Aorta (tissue), 5 donors: ENCODE data around the gene SPTBN4. TPM values are rescaled to one million over a fixed set of nuclear protein-coding genes. Genes with fewer than 3 reads are reported as not detected.
"Not testable (repeated sequence)": the region's sequence is repeated elsewhere in the genome, so short reads cannot be mapped to it uniquely, and the experiment has no call there.

Experiments
- ATAC-seq: fragments of 200-7000 bp; cut with Tn5 transposase; one replicate; pipeline ENCODE4 v1.9.1; 2022; ENCODE audit warnings: moderate library complexity; ENCODE audit not compliant: low FRiP score
- DNase-seq, 2 donors: peaks; one replicate each; pipeline ENCODE4 v3.0.0-alpha.2; 2020
- H3K27ac ChIP-seq, 2 donors: one replicate each; pipeline ENCODE4 v1.5.1; 2013; ENCODE audit warnings: low read length in 2 of 2, mild to moderate bottlenecking in 2 of 2, moderate library complexity in 2 of 2, control low read depth in 1 of 2, inconsistent platforms in 1 of 2, low read depth in 1 of 2
- H3K27me3 ChIP-seq, 2 donors: one replicate each; pipeline ENCODE4 v1.6.1; 2013; ENCODE audit warnings: control low read depth in 1 of 2, low read length in 1 of 2, mild to moderate bottlenecking in 1 of 2, moderate library complexity in 1 of 2; ENCODE audit not compliant: insufficient read depth in 2 of 2, control insufficient read depth in 1 of 2
- H3K36me3 ChIP-seq, 2 donors: one replicate each; pipeline ENCODE4 v1.6.1; 2013; ENCODE audit warnings: control low read depth in 1 of 2, low read length in 1 of 2, mild to moderate bottlenecking in 1 of 2; ENCODE audit not compliant: insufficient read depth in 2 of 2, control insufficient read depth in 1 of 2
- H3K4me1 ChIP-seq, 2 donors: one replicate each; pipeline ENCODE4 v1.6.1; 2013; ENCODE audit warnings: low read length in 2 of 2, control low read depth in 1 of 2, mild to moderate bottlenecking in 1 of 2, moderate library complexity in 1 of 2; ENCODE audit not compliant: insufficient read depth in 2 of 2, control insufficient read depth in 1 of 2
- H3K4me3 ChIP-seq, 2 donors: one replicate each; pipeline ENCODE4 v1.5.1; 2013; ENCODE audit warnings: low read length in 2 of 2, control low read depth in 1 of 2, mild to moderate bottlenecking in 1 of 2
- H3K9me3 ChIP-seq: one replicate; pipeline ENCODE4 v1.6.1; 2013; ENCODE audit warnings: mild to moderate bottlenecking, low read length; ENCODE audit not compliant: control insufficient read depth
- WGBS, 2 donors: extraction: QIAGEN DNeasy Blood & Tissue Kit; methylation state at CpG; one replicate each; pipeline ENCODE4 v1.1.7; 2013; 5-methylcytosine and 5-hydroxymethylcytosine counted together
- intact Hi-C, 2 donors: fragments of 100-400 bp; cut with DNase I; formaldehyde crosslinking; loops; one replicate each; pipeline versions ENCODE4 v1.14.2 to v1.15.0; 2022
- polyA plus RNA-seq, 2 donors: library from polyadenylated mRNA; stranded (reverse); fragments of 200-250 nt; gene quantifications; one replicate each; pipeline ENCODE4 v1.2.3, GENCODE V29; 2013
- total RNA-seq, 2 donors: library from RNA; stranded (reverse); fragmentation: NEBNext Ultra II Directional; extraction: Animal tissue kit (Norgen Biotek cat#: 25700); gene quantifications; one replicate each; pipeline ENCODE4 v1.2.1, GENCODE V29; 2021
- donor health status: healthy with polysubstance abuse.
- donor health status: Bipolar disorder and iron deficiency.
- donor health status: DM: no; HTN: no; CAD: no.
- donor health status: DM: no; HTN: no; CAD: no.
- donor health status: DM: yes; HTN: yes; CAD: no.

Gene SPTBN4
- total and polyA plus RNA-seq, 4 donors = 0.25 to 4.1 (median 2.5) TPM

DNA sequence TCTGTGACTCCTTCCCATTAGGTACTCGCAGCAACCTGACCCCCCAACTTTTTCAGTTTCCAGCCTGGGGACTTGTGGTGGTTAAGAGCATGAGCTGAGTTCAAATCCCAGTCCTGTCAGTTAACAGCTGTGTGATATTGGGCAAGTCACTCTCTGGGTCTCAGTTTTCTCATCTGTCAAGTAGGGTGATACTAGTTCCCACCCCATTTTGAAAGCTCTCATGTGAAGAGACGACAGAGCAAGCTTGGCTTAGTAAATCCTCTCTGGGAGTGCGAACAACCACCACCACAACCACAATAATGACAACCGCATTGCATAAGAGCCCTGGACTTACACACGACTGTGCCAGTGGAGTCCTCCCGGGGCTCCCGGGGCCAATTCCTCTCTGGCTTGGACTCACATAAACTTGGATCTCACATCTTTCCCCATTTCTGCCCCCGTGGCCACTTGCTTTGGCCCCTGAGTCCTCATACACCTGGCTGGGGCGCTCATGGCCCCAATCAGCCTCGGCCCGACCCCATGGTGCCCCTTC lies 1.7 kb upstream of the SPTBN4 start:
- Histone ChIP-seq H3K36me3 (no peaks in the 10 kb centered on the region), H3K4me1 (peaks cover 0 to 3% of the 10 kb centered on the region in 2 donors), H3K4me3 (peak overlapping the region; percentile 46 to 57), H3K9me3 (no peaks in the 10 kb centered on the region), H3K27ac (peak overlapping the region; percentile 52 to 56), H3K27me3 (no peaks in the 10 kb centered on the region)
- intact Hi-C loops = loop anchor here (2.0 to 10.0 kb wide), 4 partner anchors 20 to 170 kb away; partner anchors contain the start of genes LTBP4 (in 1 of the 2) and SERTAD3 (in 1 of the 2)
- DNase-seq (no peak), ATAC-seq (peak; percentile 51)
- 11 to 12% methylated on average over 11 of the region's 11 CpGs for WGBS, 2 donors

DNA sequence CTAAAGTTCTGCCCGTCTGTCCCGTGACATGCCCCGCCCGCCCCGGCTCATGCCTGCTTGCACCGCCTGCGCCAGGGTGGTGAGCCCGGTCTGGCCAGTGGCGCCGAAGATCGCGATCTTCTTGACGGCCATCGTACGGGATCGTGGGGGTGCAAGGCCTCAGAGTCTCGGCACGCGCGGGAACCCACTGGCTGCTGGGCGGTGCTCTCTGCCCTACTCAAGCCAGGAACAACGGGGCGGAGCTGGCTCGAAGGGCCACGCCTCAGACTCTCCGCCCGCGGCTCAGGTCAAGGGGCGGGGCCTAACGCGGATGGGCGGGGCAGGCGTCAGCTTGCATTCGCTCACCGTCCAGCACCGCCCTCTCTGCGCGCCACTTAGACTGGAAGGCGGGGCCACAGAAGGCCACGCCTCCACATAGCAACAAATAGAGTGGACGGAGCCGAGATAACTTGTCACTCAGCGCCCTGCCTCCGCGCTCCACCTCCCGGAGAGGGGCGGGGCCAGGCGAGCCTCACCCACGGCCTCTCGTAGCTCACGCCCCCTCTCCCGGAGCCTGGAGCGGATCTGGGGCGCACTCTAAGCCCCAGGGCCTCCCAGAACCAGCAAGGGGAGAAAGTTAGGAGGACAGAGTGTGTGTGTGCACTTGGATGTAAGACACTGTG lies 1.1 kb upstream of the SPTBN4 start, which contains the start of gene BLVRB:
TSS of gene BLVRB (minus strand) at position 189 of the 662 bp plus-strand sequence. CDS start at position 132, 57 bp downstream.
- ATAC-seq = peak; percentile 98
- Histone ChIP-seq H3K27me3 (no peaks in the 10 kb centered on the region), H3K4me3 (peak within 1 kb of the TSS; percentile 46 to 57), H3K9me3 (no peaks in the 10 kb centered on the region), H3K27ac (peak within 1 kb of the TSS; percentile 52 to 56), H3K36me3 (no peaks in the 10 kb centered on the region), H3K4me1 (peaks cover 0 to 3% of the 10 kb centered on the region in 2 donors)
- DNase-seq = peak; percentile 100
- WGBS, 2 donors = 0 to 1% methylated on average over 50 to 54 of the region's 54 CpGs
- intact Hi-C loops = loop anchor here (2.0 to 10.0 kb wide), 4 partner anchors 21 to 169 kb away; partner anchors contain the start of genes LTBP4 (in 1 of the 2) and SERTAD3 (in 1 of the 2)

DNA sequence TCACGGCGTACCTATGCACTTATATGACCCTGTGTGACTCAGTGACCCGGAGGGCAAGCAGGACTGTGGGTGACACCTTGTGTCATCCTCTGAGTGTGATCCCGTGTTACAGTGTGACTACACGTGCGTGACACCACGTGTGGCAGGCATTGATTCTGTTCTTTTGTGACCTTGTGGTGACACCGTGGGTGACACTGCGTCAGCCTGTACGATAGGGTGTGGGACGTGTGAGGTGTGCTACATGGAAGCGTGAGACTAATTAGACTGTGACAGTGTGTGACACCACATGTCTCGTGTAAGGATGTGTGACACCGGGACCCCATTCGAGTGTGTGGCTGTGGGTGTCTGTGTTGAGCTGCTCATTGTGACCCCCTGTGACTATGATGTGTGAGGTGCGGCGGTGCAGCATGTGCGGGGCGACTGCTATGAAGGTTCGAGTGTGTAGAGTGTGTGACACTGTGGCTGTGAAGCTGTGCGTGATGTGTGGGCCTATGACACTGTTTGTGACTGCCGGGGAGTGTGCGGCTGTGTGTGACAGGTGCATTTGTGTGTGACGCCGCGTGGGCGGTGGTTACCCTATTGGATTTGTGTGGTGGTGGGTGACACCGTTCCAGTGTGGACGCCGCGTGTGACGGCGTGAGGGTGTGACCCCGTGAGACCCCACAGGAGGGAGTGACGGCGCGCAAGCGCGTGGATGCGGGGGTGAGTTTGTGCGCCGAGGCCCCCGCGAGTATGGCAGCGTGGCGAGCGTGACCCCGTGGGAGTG lies 399 bp upstream of the SPTBN4 start:
- Histone ChIP-seq H3K4me3 (peak overlapping the region; percentile 42 to 55), H3K36me3 (no peaks in the 10 kb centered on the region), H3K9me3 (no peaks in the 10 kb centered on the region), H3K27me3 (no peaks in the 10 kb centered on the region), H3K4me1 (peaks cover 0 to 3% of the 10 kb centered on the region in 2 donors), H3K27ac (peak overlapping the region in 1 of 2 donors; percentile 42)
- 13% methylated on average over 28 to 48 of the region's 48 CpGs for WGBS, 2 donors
- ATAC-seq (no peak), DNase-seq (peak; percentile 70 to 84)
- intact Hi-C loops = loop anchor here (10.0 kb wide), 3 partner anchors 128 to 168 kb away; partner anchors contain the start of gene LTBP4 (in 1 of the 2)

DNA sequence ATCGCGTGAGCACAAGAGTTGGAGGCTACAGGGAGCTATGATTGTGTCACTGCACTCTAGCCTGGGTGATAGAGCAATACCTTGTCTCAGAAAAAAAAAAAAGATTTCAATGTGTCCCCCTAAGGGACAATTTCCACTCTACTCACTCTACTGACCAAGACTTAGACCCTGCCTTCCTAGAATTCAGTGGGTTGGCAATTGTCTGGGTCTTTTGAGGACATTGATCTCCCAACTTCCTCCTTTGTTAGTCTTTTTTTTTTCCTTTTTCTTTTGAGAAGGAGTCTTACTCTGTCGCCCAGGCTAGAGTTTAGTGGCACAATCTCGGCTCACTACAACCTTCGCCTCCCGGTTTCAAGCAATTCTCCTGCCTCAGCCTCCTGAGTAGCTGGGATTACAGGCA lies 2.2 kb downstream of the SPTBN4 start:
- no peak for ATAC-seq
- H3K27ac ChIP-seq = no peak overlapping the region
- intact Hi-C loops = loop anchor here (10.0 kb wide), 3 partner anchors 126 to 166 kb away; partner anchors contain the start of gene LTBP4 (in 1 of the 2)
- no peaks in the 10 kb centered on the region for H3K9me3 ChIP-seq
- H3K4me1 ChIP-seq = peaks cover 0 to 3% of the 10 kb centered on the region in 2 donors
- no peak overlapping the region for H3K4me3 ChIP-seq
- 95 to 96% methylated on average over 6 of the region's 6 CpGs for WGBS, 2 donors
- H3K36me3 ChIP-seq = no peaks in the 10 kb centered on the region
- DNase-seq = no peak
- no peaks in the 10 kb centered on the region for H3K27me3 ChIP-seq

DNA sequence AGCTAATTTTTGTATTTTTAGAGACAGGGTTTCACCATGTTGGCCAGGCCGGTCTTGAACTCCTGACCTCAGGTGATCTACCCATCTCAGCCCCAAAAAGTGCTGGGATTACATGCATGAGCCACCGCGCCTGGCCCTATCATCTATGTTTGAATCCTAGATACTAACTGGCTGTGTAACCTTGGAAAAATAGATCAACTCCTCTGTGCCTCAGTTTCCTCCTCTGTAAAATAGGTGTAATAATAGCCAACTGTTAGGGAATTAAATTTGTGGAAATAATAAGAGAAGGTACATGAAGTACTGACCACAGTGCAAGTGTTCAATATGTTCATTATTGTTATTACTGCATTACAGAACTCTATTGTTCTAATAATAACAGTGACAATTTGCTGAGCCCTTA lies 4.3 kb downstream of the SPTBN4 start:
- no peak overlapping the region for H3K27ac ChIP-seq
- no peaks in the 10 kb centered on the region for H3K36me3 ChIP-seq
- no peaks in the 10 kb centered on the region for H3K4me1 ChIP-seq
- WGBS, 2 donors = 94 to 98% methylated on average over 3 of the region's 3 CpGs
- ATAC-seq = no peak
- DNase-seq = no peak
- intact Hi-C loops = no loop called here
- H3K4me3 ChIP-seq = no peak overlapping the region
- no peaks in the 10 kb centered on the region for H3K9me3 ChIP-seq
- H3K27me3 ChIP-seq = no peaks in the 10 kb centered on the region

DNA sequence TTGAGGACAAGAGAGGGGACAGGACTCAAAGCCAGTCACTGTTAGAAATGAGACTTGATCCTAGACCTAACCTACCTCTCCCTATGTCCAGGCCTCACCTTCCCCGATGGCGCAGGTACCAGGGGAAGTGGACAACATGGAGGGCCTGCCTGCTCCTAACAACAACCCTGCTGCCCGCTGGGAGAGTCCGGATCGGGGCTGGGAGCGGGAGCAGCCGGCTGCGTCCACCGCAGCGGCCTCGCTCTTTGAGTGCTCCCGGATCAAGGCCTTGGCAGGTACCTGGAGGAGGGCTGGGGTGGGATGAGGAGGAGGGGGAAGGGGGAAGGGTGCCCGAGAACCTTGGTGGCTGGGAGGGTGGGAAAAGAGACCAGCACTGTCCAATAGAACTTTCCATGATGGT lies 5.7 kb downstream of the SPTBN4 start:
- Histone ChIP-seq H3K27me3 (no peaks in the 10 kb centered on the region), H3K36me3 (no peaks in the 10 kb centered on the region), H3K27ac (no peak overlapping the region), H3K4me3 (no peak overlapping the region), H3K9me3 (no peaks in the 10 kb centered on the region), H3K4me1 (no peaks in the 10 kb centered on the region)
- intact Hi-C loops = no loop called here
- ATAC-seq = no peak
- DNase-seq = no peak
- WGBS, 2 donors = 93 to 95% methylated on average over 13 of the region's 13 CpGs

DNA sequence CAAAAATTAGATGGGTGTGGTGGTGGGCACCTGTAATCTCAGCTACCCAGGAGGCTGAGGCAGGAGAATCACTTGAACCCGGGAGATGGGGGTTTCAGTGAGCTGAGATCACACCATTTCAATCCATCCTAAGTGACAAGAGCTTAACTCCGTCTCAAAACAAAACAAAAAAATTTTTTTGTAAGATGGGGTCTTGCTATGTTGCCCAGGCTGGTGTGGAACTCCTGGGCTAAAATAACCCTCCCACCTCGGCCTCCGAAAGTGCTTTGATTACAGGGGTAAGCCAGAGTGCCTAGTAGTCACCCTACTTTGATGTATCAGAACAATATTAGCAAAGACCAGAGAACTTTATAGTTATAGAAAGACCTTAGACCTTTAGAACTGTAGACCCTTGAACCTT lies 7.9 kb downstream of the SPTBN4 start:
- no peaks in the 10 kb centered on the region for H3K27me3 ChIP-seq
- no peaks in the 10 kb centered on the region for H3K4me1 ChIP-seq
- no peaks in the 10 kb centered on the region for H3K9me3 ChIP-seq
- intact Hi-C loops = no loop called here
- no peak for DNase-seq
- H3K4me3 ChIP-seq = no peak overlapping the region
- no peaks in the 10 kb centered on the region for H3K36me3 ChIP-seq
- ATAC-seq = no peak
- H3K27ac ChIP-seq = no peak overlapping the region
- WGBS, 2 donors = 90 to 94% methylated on average over 4 of the region's 4 CpGs

DNA sequence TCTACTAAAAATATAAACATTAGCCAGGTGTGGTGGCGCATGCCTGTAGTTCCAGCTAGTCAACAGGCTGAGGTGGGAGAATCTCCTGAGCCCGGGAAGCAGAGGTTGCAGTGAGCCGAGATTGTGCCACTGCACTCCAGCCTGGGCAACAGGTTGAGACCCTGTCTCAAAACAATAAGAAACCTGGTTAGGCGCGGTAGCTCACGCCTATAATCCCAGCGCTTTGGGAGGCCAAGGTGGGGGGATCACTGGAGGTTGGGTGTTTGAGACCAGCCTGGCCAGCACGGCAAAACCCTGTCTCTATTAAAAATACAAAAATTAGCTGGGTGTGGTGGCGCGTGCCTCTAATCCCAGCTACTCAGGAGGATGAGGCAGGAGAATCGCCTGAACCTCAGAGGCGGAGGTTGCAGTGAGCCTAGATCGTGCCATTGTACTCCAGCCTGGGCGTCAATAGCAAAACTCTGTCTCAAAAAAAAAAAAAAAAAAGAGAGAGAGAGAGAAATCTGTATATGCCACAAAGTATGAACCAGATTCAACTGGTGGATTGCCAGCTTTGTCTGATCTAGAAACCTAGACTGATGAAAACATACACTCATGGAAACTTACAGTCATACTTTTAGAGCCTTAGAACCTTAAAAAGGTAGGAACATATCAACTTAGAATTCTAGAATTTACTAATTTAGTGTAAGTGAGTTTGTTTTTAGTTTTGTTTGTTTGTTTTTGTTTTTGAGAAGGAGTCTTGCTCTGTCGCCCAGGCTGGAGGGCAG lies 9.3 kb downstream of the SPTBN4 start:
- H3K36me3 ChIP-seq, intact Hi-C loops, H3K4me3 ChIP-seq, DNase-seq, ATAC-seq, H3K4me1 ChIP-seq, H3K9me3 ChIP-seq, H3K27me3 ChIP-seq, H3K27ac ChIP-seq: not testable (repeated sequence)
- WGBS, 2 donors = 89 to 93% methylated on average over 15 of the region's 15 CpGs
